Natural killer cell treated with Interleukin-12 subunit alpha and Interleukin-12 subunit beta and Interleukin-15 and Interleukin-18, amount 100 ng/mL, for 72 hours (primary cell): Measurements from ENCODE around the gene PIK3IP1. TPM values are rescaled to one million over a fixed set of nuclear protein-coding genes. Genes with fewer than 3 reads are reported as not detected.

Source experiments
- ATAC-seq, 2 donors: fragments of 150-1000 bp; cut with Tn5 transposase in 1 of 2; sonication (Bioruptor Pico), chemical (Tn5 transposase) in 1 of 2; 2 replicates each; pipeline ENCODE4 v1.10.0; 2021
- DNase-seq: peaks from one replicate; pipeline ENCODE4 v3.0.0; 2022; ENCODE audit warnings: low spot score
- H3K27ac Mint-ChIP-seq, 2 donors: 1 replicate in 1 of 2; 2 replicates in 1 of 2; pipeline ENCODE4 v1.8.0; 2022; ENCODE audit warnings: mixed read lengths in 2 of 2, mild to moderate bottlenecking in 1 of 2, moderate library complexity in 1 of 2
- H3K27me3 Mint-ChIP-seq, 2 donors: 1 replicate in 1 of 2; 2 replicates in 1 of 2; pipeline ENCODE4 v1.8.0; 2022; ENCODE audit warnings: mixed read lengths in 2 of 2
- H3K36me3 Mint-ChIP-seq: one replicate; pipeline ENCODE4 v1.8.0; 2022; ENCODE audit warnings: mixed read lengths
- H3K4me1 Mint-ChIP-seq, 2 donors: 1 replicate in 1 of 2; 2 replicates in 1 of 2; pipeline ENCODE4 v1.8.0; 2022; ENCODE audit warnings: low read depth in 2 of 2, mixed read lengths in 2 of 2, mild to moderate bottlenecking in 1 of 2
- H3K4me3 Mint-ChIP-seq: one replicate; pipeline ENCODE4 v1.8.0; 2022; ENCODE audit warnings: mixed read lengths
- H3K9me3 Mint-ChIP-seq: 2 replicates; pipeline ENCODE4 v1.8.0; 2022; ENCODE audit warnings: mixed read lengths
- total RNA-seq, 2 donors: library from RNA; stranded (reverse); gene quantifications; one replicate each; pipeline ENCODE4 v1.2.3, GENCODE V29; 2022

The PIK3IP1 gene
- total RNA-seq, 2 donors from 2014 or later = 0.74 to 1.0 TPM

GRCh38 chr22:31279327-31279669 lies 13.0 kb downstream of the PIK3IP1 start:
- H3K27me3 Mint-ChIP-seq = no peaks in the 10 kb centered on the region
- DNase-seq (no peak), ATAC-seq (no peak)
- H3K4me3 Mint-ChIP-seq = no peak overlapping the region
- H3K4me1 Mint-ChIP-seq = peaks cover 6 to 25% of the 10 kb centered on the region in 2 donors
- peak overlapping the region; percentile 55 to 85 for H3K27ac Mint-ChIP-seq
- no peaks in the 10 kb centered on the region for H3K9me3 Mint-ChIP-seq
- H3K36me3 Mint-ChIP-seq = peaks cover 9% of the 10 kb centered on the region

- peak; percentile 31 for DNase-seq
- no peak overlapping the region for H3K4me3 Mint-ChIP-seq
- H3K4me1 Mint-ChIP-seq = peaks cover 6 to 25% of the 10 kb centered on the region in 2 donors
- H3K36me3 Mint-ChIP-seq = peaks cover 15% of the 10 kb centered on the region
- H3K27ac Mint-ChIP-seq = peak overlapping the region; percentile 55 to 85
- ATAC-seq = no peak
- H3K9me3 Mint-ChIP-seq = no peaks in the 10 kb centered on the region
- H3K27me3 Mint-ChIP-seq = no peaks in the 10 kb centered on the region
Observed at GRCh38 chr22:31278626-31279326, 13.5 kb downstream of the PIK3IP1 start.

- Mint-ChIP-seq H3K36me3 (peaks cover 15% of the 10 kb centered on the region), H3K27me3 (no peaks in the 10 kb centered on the region), H3K27ac (peak overlapping the region; percentile 55 to 85), H3K9me3 (no peaks in the 10 kb centered on the region), H3K4me1 (peaks cover 2 to 22% of the 10 kb centered on the region in 2 donors), H3K4me3 (no peak overlapping the region)
- ATAC-seq = no peak
- DNase-seq = peak; percentile 20
Observed at GRCh38 chr22:31278151-31278621, 14.1 kb downstream of the PIK3IP1 start.

GRCh38 chr22:31277741-31278140 lies 14.5 kb downstream of the PIK3IP1 start:
- Mint-ChIP-seq H3K4me1 (peaks cover 0 to 23% of the 10 kb centered on the region in 2 donors), H3K27ac (peak overlapping the region; percentile 55 to 85), H3K9me3 (no peaks in the 10 kb centered on the region), H3K4me3 (no peak overlapping the region), H3K27me3 (no peaks in the 10 kb centered on the region), H3K36me3 (peaks cover 15% of the 10 kb centered on the region)
- peak; percentile 51 for DNase-seq
- ATAC-seq = no peak

GRCh38 chr22:31276426-31277167 lies 15.7 kb downstream of the PIK3IP1 start:
- ATAC-seq (peak in 1 of 2 donors; percentile 43), DNase-seq (peak; percentile 40)
- Mint-ChIP-seq H3K9me3 (no peaks in the 10 kb centered on the region), H3K36me3 (peaks cover 15% of the 10 kb centered on the region), H3K4me1 (peaks cover 0 to 26% of the 10 kb centered on the region in 2 donors), H3K27ac (no peak overlapping the region), H3K4me3 (no peak overlapping the region), H3K27me3 (no peaks in the 10 kb centered on the region)

GRCh38 chr22:31275576-31275975 lies 16.7 kb downstream of the PIK3IP1 start:
- H3K27me3 Mint-ChIP-seq = no peaks in the 10 kb centered on the region
- ATAC-seq = no peak
- H3K4me1 Mint-ChIP-seq = peaks cover 0 to 35% of the 10 kb centered on the region in 2 donors
- peak overlapping the region in 1 of 2 donors; percentile 66 for H3K27ac Mint-ChIP-seq
- H3K9me3 Mint-ChIP-seq = no peaks in the 10 kb centered on the region
- H3K4me3 Mint-ChIP-seq = no peak overlapping the region
- DNase-seq = peak; percentile 5
- peaks cover 15% of the 10 kb centered on the region for H3K36me3 Mint-ChIP-seq

- no peaks in the 10 kb centered on the region for H3K27me3 Mint-ChIP-seq
- no peak for ATAC-seq
- peaks cover 4 to 40% of the 10 kb centered on the region in 2 donors for H3K4me1 Mint-ChIP-seq
- H3K27ac Mint-ChIP-seq = peak overlapping the region in 1 of 2 donors; percentile 66
- DNase-seq = peak; percentile 20
- H3K36me3 Mint-ChIP-seq = peaks cover 15% of the 10 kb centered on the region
- no peak overlapping the region for H3K4me3 Mint-ChIP-seq
- no peaks in the 10 kb centered on the region for H3K9me3 Mint-ChIP-seq
Observed at GRCh38 chr22:31275018-31275417, 17.3 kb downstream of the PIK3IP1 start.

GRCh38 chr22:31274017-31274416 lies 18.3 kb downstream of the PIK3IP1 start:
- Mint-ChIP-seq H3K27me3 (no peaks in the 10 kb centered on the region), H3K36me3 (peaks cover 10% of the 10 kb centered on the region), H3K9me3 (no peaks in the 10 kb centered on the region), H3K4me3 (no peak overlapping the region), H3K4me1 (peaks cover 9 to 41% of the 10 kb centered on the region in 2 donors), H3K27ac (peak overlapping the region in 1 of 2 donors; percentile 66)
- no peak for ATAC-seq
- DNase-seq = no peak

GRCh38 chr22:31272522-31273446 lies 19.5 kb downstream of the PIK3IP1 start:
- no peak overlapping the region for H3K4me3 Mint-ChIP-seq
- H3K27me3 Mint-ChIP-seq = no peaks in the 10 kb centered on the region
- peak overlapping the region in 1 of 2 donors; percentile 66 for H3K27ac Mint-ChIP-seq
- ATAC-seq (peak in 1 of 2 donors; percentile 43), DNase-seq (no peak)
- H3K36me3 Mint-ChIP-seq = peaks cover 20% of the 10 kb centered on the region
- peaks cover 9 to 49% of the 10 kb centered on the region in 2 donors for H3K4me1 Mint-ChIP-seq
- H3K9me3 Mint-ChIP-seq = no peaks in the 10 kb centered on the region

GRCh38 chr22:31271485-31271884 lies 20.8 kb downstream of the PIK3IP1 start:
- Mint-ChIP-seq H3K4me3 (no peak overlapping the region), H3K27me3 (no peaks in the 10 kb centered on the region), H3K9me3 (no peaks in the 10 kb centered on the region), H3K27ac (peak overlapping the region; percentile 13 to 85), H3K36me3 (peaks cover 23% of the 10 kb centered on the region), H3K4me1 (peaks cover 9 to 55% of the 10 kb centered on the region in 2 donors)
- DNase-seq (no peak), ATAC-seq (no peak)

- Mint-ChIP-seq H3K9me3 (no peaks in the 10 kb centered on the region), H3K4me3 (no peak overlapping the region), H3K4me1 (peaks cover 9 to 57% of the 10 kb centered on the region in 2 donors), H3K36me3 (peaks cover 23% of the 10 kb centered on the region), H3K27me3 (no peaks in the 10 kb centered on the region), H3K27ac (peak overlapping the region; percentile 3 to 85)
- ATAC-seq = no peak
- DNase-seq = no peak
Observed at GRCh38 chr22:31271026-31271425, 21.3 kb downstream of the PIK3IP1 start.

GRCh38 chr22:31269892-31270579 lies 22.3 kb downstream of the PIK3IP1 start:
- Mint-ChIP-seq H3K27me3 (no peaks in the 10 kb centered on the region), H3K4me3 (no peak overlapping the region), H3K9me3 (no peaks in the 10 kb centered on the region), H3K27ac (peak overlapping the region; percentile 3 to 85), H3K4me1 (peaks cover 9 to 54% of the 10 kb centered on the region in 2 donors), H3K36me3 (peaks cover 22% of the 10 kb centered on the region)
- DNase-seq (no peak), ATAC-seq (no peak)

GRCh38 chr22:31268281-31268680 lies 24.0 kb downstream of the PIK3IP1 start:
- Mint-ChIP-seq H3K27ac (peak overlapping the region in 1 of 2 donors; percentile 85), H3K36me3 (peaks cover 13% of the 10 kb centered on the region)

More at GRCh38 chr22:31268281-31268680, 24.0 kb downstream of the PIK3IP1 start:
- DNase-seq = no peak
- Mint-ChIP-seq H3K4me1 (peaks cover 9 to 53% of the 10 kb centered on the region in 2 donors), H3K27me3 (no peaks in the 10 kb centered on the region), H3K9me3 (no peaks in the 10 kb centered on the region), H3K4me3 (no peak overlapping the region)
- ATAC-seq = no peak
